Subcutaneous adipose tissue (tissue), 4 donors: Measurements from ENCODE around the gene SNCB. TPM values are rescaled to one million over a fixed set of nuclear protein-coding genes. Genes with fewer than 3 reads are reported as not detected.

Source experiments
- CTCF ChIP-seq: fragments of 450-650 bp; IDR thresholded peaks from one replicate; pipeline ENCODE4 v1.5.1; 2016; ENCODE audit warnings: low read depth, mild to moderate bottlenecking, control low read depth, antibody characterized with exemption, moderate library complexity
- total RNA-seq, 4 donors: library from RNA; depleted of rRNA; stranded (reverse); fragments of >200 nt; gene quantifications; one replicate each; pipeline ENCODE4 v1.1.0, GENCODE V29; 2016

The SNCB gene
- total RNA-seq, 4 donors from 2014 or later: not detected

GRCh38 chr5:176633598-176633997, 3.3 kb upstream of the SNCB start:
- no peak for TF ChIP-seq CTCF

DNA sequence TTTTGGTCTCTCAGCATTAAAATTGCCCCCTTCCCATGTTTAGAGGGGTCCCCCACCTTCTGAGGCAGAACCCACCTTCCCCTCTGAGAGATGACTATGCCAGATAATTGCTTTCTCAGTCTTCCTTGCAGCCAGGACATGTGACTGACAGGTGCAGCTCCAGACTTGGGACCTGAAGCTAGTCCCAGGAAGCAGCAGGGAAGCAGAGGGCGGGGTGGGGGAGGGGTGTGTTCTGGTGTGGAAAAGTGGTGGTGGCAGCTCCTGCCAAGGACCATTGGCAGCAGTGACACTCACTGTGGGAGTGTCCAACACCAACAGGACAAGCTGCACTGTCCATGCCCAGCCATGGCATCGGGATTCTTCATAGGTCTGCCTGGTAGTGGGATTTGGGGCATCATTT, 2.4 kb upstream of the SNCB start:
- no peak for TF ChIP-seq CTCF

DNA sequence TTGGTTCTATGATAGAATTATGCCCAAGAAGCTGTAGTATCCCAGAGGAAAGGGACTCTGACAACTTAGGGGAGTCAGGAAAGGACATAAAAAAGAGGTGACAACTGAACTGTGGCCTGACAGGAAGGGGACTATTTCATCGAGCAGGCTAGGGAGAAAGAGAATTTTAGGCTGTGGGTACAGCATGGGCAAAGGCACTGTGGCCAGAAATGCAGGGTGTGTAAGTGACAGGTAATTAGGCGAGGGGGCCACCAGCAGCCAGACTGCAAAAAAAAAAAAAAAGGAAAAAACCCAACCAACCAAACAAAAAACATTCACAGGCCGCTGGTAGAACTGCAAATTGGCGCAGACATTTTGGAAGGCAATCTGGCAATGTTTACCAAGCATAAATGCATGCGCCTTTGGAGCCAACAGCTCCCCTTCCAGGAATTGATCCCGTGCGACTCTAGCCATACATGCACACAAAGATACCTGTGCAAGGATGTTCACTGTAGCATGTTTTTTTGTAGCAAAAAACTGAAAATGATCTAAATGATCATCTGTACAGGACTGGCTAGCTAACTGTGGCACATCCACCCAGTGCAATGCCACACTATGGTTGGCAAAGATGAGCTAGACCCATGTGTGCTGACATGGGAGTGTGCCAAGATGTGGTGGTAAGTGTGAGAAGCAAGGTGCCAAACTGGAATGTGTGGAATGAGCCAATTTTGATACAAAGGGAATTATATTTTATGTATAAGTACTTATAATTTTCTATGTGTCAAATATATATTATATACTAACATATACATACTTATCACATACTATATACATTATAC, 1.3 kb upstream of the SNCB start:
- TF ChIP-seq CTCF: no peak

DNA sequence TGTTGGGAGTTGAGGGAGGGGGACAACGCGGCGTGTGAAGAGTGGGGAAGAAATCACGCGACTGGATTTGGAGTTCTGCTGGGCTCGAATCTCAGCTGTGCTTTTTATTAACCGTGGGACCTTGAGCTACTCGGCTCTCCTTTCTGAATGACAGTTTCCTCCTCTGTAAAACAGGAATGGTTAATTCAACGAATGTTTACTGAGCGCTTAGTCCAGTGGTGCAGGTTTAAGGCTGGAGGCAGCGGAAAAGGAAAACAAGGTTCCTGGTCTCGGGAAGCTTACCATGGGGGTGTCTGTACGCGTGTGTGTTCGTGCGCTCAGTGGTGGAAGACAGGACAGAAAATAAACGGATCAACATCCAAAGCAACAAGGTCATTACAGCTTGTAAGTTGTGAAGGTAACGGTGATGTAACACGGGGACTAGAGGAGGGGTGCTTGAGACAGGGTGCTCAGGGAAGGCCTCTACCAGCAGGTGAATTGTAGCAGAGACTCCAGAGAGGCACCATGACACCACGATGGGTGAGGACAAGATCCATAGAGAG, 418 bp upstream of the SNCB start:
- TF ChIP-seq CTCF: no peak

DNA sequence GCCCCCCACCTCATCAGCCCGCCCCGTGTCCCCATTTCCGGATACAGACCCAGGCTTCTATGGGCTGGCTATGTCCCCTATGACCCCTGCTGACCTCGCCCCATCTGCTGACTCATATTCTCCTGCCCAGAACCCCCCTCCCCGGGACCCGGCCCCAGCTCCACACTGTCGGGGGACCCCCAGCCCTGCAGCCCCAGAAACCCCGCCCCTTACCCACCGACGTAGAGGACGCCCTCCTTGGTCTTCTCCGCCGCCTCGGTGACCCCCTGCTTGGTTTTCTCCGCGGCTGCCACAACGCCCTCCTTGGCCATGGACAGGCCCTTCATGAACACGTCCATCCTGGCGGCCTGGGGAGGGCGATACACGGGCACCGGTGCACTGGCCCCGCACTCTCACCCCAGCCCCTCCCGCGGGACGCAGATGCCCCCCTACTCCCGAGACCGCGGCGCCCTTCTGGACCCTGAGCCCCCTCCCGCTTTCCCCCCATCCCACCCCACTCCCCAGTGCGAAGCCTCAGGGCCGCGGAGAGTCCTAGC, 949 bp downstream of the SNCB start:
- TF ChIP-seq CTCF: no peak

GRCh38 chr5:176628406-176629228, 1.7 kb downstream of the SNCB start:
- TF ChIP-seq CTCF: no peak

DNA sequence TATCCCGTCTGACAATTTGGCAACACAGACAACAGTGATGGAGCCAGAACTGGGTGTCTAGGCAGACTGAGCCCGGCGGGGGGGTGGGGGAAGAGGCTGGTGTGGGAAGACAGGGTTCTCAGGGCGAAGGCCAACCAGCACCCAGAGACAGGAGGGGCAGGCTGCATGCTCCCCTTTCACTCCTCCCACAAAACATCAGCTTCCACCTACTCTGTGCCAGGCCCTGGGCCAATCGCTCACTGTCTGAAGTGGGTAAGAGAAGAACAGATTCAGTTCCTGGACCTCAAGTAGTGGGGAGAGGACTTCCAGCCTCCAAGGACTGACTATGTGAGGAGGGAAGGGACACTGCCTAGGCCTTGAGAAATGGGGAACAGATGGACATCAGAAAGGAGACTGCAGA, 2.8 kb downstream of the SNCB start:
- no peak for TF ChIP-seq CTCF
